ENCODE data around the gene TSEN54.
"Not testable (repeated sequence)": the region's sequence is repeated elsewhere in the genome, so short reads cannot be mapped to it uniquely, and the experiment has no call there.

The TSEN54 gene

DNA sequence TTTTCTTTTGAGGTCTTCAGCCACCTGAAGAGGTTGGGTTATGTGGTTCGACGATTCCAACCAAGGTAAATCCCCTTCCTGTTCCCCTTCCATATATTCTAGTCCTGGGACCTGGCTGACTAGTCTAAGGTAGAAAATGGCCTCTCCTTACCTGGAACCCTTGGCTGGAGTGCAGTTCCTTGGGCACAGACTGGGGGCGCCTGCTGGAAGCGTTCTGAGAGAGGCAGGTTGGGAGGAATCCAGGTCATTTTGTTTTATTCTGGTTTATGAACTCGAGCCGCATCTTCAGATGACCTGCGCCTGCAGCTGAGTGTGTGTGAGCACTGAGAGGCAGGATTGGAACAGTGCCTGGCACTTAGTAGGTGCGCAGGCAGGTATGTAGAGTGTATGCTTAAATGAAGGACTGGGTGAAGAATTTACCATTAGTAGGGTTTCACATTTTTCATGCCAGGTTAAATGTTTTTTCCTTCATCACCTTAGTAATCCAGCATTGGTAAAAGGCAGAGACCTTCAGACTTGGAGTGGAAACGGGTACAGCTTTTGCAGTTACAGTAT lies 2.7 kb downstream of the TSEN54 start:
- DNase-seq (ENCODE audit: low read depth) = no peak

DNA sequence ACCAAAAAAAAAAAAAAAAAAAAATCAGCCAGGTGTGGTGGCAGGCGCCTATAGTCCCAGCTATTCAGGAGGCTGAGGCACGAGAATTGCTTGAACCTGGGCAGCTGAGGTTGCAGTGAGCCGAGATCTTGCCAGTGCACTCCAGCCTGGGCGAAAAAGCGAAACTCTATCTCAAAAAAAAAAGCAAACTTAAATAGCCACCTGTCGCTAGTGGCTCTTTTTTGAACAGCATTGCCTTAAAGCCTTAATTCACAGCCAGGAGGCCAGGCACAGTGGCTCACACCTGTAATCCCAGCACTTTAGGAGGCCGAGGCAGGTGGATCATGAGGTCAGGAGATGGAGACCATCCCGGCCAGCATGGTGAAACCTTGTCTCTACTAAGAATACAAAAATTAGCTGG lies 4.1 kb downstream of the TSEN54 start:
- DNase-seq (ENCODE audit: low read depth) = not testable (repeated sequence)

DNA sequence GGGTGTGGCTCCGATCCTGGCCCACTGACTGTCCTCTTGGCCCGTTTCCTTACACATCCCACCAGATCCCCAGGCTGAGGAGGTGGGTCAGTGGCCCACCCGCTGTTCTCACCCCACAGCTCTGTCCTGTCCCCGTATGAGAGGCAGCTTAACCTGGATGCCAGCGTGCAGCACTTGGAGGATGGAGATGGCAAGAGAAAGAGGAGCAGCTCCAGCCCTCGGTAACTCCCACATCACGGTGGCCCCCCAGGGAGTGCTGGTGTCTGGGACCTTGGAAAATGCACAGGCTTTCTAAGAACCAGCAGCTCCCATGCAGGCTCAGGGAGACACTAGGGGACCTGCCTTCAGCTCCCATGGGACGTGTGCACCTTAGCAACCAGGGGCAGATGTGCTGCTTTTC lies 5.0 kb downstream of the TSEN54 start:
- no peak for DNase-seq (ENCODE audit: low read depth)

DNA sequence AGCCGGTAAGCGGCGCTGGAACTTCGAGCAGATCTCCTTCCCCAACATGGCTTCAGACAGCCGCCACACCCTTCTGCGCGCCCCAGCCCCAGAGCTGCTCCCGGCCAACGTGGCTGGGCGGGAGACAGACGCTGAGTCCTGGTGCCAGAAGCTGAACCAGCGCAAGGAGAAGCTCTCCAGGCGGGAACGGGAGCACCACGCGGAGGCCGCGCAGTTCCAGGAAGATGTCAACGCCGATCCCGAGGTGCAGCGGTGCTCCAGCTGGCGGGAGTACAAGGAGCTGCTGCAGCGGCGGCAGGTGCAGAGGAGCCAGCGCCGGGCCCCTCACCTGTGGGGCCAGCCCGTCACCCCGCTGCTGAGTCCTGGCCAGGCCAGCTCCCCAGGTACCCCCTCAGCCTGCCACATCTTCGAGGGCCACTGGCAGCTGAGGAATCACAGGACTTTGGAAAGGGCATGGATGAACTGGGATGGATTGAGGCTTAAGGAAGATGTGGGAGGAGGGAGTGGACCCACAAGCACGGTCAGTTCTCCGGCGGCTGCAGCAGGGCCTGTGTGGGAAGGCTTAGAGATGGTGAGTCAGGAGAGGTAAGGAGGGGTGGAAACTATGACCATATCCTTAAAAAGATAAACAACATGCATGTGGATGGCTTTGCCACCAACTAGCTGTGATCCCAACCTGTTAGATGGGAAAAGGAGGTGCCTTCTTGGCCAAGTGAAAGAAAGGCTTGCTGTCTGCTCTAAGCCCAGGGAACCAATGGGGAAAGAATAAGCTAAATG lies 5.8 kb downstream of the TSEN54 start:
- DNase-seq (ENCODE audit: low read depth) = no peak

DNA sequence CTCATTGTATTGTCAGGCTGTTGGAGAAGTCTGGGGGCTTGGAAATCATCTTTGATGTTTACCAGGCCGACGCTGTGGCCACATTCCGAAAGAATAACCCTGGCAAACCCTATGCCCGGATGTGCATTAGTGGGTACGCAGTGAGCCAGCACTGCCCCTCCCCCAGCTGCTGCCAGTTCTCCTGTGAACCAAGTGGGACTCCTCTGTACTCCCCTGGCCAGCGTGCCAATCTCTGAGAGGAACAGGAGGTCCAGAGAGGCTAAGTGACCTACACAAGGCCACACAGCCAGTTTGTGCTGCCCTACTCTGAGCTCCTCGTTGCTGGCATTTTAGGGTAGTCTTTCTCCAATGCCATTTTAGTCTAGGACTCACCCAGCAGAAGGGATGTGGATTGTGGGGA lies 7.3 kb downstream of the TSEN54 start:
- DNase-seq (ENCODE audit: low read depth) = no peak

DNA sequence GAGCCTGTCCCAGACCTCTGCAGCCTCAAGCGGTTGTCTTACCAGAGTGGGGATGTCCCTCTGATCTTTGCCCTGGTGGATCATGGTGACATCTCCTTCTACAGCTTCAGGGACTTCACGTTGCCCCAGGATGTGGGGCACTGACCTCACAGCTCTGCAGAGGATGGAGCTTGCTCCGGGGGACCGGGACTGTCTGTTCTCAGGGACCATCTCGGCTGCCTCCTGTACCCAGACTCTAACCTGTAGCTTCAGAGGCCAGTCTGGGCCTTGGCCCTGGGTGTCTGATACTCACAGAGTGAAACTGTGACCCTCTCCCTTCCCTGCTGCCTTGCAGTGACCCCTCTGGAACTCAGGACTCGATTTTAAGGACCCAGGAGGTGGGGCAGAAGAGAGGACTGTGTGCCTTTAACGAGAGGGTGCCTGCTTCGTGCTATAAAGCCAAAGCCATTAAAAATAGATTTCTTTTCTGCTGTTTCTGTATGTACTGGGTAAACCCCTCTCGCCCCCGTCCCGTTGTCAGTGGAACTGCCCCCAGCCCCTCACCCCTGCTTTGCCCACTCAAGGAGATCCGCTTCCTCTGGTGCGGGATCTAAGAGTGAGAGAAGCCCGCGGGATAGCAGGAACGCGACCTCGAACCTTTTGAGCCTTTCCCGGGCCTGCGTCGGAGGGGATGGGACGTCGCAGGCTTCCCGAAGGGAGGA lies 8.1 kb downstream of the TSEN54 start:
- no peak for DNase-seq (ENCODE audit: low read depth)

DNA sequence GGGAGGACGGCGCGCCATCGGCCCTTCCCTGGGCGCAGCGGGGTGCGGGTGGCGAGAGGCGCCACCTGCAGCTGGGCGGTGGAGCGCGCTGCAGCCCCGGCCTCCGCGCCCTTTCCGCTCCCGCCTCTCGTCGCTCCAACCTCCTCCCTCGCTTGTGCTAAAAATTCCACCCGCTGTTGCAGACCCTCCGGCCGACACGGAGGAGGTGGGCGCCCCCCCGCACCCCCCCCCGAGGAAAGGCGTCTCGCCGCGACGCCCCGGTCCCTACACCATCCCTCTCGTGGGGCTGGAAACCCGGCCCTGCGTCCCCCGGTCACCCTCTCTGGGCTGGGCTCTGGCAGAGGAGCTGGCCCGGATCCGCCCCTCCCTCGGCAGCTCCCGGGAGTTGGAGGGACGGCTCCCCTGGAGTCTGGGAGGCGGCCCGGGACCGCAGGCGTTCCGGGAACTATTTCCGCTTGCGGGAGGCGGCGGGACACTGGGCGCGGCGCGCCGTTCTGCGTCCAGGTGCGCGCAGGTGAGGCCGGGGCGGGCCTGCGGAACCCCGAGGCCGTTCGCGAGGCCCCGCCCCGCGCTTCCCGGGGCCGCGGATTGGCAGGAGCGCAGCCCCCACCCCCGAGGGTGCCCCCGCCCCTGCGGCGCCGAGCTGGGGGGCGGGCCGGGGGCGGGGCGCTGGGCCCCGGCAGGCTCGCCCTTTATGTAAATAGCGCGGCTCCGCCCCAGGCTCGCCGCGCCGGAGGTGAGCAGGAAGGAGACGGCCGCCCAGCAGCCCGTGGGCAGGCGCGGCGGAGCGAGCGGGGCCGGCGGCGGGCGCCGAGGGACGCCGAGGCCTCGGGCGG lies 8.9 kb downstream of the TSEN54 start, which contains the start of gene LLGL2:
LLGL2 (plus strand) TSS at position 728 of the 836 bp plus-strand sequence. CDS start 17,730 bp downstream, outside the sequence.
- DNase-seq (ENCODE audit: low read depth) = peak; percentile 72

DNA sequence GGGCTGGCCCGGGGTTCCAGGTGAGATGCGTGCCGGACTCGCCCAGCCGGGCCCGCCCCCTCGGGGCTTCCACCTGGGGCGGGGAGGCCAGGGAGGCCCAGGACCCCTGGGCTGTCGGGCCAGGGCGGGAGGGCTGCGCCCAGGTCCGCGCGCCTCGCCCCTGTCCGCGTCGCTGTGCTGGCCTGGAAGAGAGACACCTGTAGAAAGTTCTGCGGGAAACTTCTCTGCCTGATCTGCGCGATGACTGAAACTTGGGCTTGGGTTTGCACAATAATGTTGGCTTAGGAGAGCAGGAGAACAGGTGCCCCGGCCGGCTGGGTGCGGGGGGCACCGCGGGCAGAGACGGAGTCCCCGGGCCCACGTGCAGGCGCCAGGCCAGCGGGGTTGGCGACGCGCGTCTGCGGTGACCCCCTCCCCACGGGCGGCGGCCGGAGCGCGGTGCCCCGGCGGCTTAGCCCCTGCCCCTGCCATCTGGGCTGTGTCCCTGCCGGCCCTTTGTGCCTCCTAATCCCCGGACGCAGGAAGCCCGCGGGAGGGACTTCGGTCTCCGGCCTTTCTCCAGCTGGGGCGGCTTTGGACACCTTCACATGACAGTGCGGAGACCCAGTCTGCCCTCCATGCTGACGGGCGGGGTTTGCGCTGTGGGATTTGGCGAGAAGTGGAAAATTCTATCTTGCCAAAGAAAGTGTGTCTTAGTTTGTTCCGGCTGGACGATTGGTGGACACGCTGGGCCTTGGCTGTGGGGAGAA lies 9.7 kb downstream of the TSEN54 start:
- no peak for DNase-seq (ENCODE audit: low read depth)

DNA sequence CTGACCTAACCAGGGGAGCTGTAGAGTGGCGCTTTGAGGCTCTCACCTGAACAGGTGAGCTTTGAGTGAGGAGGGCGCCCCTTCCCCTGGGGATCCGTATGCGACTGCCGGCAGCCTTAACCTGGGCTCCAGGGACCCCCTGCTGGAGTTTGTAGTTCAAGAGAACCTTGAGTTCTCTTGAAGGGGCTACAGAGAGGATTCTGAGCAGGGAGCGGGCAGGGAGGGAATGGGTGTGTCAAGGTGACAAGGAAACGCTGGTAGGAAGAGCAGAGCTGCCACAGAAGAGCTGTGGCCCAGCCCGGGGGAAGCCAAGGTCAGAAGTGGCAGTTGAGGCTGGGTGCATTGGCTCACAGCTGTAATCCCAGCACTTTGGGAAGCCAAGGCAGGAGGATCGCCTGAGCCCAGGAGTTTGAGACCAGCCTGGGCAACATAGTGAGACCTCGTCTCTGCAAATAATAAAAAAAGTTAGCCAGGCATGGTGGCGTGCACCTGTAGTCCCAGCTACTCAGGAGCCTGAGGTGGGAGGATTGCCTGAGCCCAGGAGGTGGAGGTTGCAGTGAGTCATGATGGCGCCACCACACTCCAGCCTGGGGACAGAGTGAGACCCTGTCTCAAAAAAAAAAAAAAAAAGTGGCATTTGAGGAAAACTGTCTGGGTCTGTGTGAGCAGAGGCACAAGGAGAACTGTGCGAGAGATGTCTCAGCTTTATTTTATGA lies 10.4 kb downstream of the TSEN54 start:
- no peak for DNase-seq (ENCODE audit: low read depth)

DNA sequence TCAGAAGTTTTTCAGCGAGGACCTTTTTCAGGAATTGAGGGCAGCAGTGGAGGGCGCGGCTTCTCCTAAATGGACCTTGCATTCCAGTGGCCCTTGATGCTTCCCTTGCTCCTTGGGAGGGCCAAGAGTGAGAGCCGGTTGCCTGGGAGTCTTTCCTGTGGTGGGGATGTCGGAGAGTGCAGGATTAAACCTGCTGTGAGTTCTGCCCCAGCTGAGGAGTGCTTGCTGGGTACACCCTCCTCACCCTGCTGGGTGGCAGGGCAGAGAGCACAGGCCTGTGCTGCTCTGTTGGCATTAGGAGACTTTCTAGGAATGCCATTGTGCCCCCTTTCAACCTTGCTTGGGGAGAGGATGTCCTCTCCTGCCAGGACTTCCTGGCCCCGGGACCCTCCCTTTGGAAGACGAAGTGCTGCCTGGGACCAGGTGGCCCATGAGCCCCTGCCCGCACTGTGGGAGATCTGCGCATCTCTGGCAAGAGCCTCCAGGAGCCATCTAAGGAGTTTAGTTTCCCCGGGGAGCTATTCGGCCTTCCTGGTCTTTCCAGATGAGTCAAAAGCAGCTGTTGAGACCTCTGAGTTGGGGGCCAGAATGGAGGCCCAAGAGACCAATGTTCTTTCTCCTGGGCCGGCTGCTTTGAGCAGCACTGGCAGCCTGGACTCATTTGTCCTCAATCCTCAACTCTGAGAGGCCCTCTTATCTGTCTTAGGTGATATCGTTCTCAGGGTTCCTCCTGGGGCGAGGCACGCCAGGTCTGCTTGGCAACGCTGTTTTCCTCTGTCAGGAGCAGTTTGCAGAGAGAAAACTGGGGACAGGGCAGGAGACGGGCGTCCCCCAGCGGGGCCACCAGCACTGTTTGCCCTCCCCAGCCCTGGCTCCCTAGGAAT lies 14.8 kb downstream of the TSEN54 start:
- no peak for DNase-seq (ENCODE audit: low read depth)

DNA sequence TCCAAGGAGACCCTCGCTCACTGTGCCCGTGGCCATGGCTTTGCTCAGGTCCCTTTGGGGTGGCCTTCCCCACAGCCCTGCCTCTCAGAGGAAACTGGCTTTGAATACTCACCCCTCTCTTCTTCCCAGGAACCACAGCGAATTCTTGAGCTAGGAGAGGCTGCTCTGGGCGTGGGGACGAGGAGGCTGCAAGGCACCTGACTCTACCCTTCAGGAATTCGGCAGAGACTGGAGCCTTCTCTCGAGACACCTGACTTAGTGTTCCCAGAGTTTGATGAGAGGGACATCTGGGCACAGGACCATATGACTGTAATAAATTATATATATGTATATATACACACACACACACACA lies 15.4 kb downstream of the TSEN54 start:
- DNase-seq (ENCODE audit: low read depth) = peak; percentile 17

DNA sequence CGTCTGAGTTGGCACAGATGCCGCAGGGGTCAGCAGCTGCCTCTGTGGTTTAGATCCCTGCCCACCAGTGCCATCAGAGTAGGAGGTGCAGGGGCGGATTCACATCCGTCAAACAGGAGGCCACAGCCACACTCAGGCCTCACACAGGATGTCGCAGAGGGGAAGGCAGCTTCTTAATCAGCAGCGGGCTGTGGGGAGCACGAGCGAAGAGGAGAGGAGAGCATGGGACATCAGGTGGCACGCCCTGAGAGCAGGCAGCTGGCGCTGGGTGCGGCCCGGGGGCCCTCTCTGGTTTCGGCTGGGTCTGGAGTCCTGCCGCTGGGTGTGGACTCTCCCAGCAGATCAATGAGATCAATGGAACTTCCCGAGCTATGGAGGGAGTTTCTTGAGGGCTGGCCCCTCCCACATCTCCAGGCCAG lies 18.8 kb downstream of the TSEN54 start:
- DNase-seq (ENCODE audit: low read depth) = no peak

DNA sequence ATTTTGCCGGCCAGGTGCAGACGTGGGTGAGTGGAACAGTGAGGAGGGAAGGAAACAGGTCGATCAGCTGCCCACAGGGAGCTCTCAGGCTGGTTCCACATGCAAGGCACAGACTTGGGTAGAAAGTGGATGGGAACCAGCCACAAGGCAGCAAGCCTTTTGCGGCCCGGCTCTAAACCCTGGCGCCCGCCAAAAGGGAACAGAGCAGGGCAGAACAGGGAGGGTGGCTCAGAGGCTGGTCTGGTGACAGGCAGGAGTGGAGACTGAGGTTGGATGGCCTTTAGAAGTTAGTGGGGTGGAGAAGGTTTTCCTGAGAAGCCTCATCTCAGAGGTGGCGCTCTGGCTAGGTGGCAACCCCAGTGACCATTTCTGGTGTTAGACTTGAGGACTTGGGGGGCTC lies 19.5 kb downstream of the TSEN54 start:
- DNase-seq (ENCODE audit: low read depth) = no peak

DNA sequence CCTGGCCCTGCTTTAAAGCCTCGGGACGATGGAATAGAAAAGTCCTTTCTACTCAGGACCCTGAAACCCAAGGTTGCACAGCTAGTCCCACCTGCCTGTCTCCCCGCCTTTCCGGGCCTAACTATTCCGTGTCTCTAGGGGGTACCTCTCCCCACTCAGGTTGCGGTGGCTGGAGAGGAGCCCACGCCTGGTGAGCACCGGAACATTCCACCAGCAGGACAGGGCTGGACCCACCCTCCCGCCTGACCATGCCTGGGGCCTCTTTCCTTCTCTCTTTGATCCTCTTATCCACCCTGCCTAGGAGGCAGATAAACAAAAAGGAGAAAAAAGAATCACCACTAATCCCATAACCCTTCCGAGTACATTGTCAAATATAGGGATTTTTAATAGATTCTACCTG lies 20.0 kb downstream of the TSEN54 start:
- no peak for DNase-seq (ENCODE audit: low read depth)

DNA sequence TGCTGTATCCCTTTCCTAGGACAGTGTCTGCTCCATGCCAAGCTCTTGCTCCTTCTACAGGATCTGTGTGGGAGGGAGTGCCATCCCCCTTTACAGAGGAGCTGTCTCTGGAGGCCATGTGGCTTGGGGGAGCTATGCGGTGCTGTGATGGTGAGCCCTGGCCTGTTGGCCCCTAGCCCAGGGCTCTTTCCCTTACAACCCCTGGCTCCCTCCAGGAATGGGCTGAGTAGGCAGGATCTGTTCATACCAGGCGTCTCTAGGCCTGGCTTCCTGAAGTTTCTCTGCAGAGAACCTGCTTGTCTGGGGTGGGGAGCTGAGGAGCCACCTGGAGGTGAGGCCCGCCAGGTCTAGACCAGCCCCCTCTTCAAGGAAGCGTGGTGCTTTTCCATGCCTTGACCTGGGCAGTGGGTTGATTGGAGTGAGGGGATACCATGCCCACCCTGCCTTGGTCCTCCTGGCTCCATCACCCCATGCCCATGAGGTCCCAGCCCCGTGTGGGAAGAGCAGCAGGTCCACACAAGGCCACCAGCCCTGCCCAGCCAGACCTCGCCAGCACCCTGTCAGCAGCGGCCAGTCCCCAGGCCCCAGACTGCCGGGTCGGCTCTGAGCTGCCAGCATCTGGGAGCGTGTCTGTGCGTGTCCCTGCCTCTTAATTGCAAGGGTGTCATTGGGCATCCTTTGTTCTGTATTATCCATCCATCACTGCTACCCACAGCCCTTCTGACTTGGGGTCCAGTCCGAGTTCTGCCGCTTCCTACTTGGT lies 23.8 kb downstream of the TSEN54 start:
- peak; percentile 12 for DNase-seq (ENCODE audit: low read depth)

DNA sequence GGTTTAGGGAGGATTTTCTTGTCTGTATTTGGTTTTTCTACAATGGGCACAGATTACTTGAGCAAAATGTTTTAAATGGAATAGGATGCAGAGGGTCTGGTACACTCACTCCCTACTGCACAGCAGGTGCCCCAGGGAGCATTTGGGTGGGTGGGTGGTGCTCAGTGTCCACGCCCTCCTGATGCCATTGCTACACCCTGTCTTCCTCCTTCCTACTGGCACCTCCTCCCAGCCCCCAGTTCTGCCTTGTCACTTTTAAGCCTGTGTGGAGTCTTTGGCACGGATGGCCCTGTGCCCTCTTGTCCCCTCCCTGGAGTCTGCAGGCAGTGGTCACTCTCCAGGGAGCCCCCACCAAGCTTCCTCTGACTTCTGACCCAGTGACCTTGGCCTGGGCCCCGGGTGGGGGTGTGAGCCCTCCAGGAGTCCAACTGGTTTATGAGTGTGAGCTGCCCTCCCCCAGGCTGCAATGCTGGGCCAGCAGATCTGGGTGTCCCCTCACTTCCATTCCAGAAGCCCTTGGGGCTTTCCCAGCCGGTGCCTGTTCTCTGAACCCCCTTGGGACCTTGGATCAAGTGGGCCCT lies 24.7 kb downstream of the TSEN54 start:
- DNase-seq (ENCODE audit: low read depth) = no peak

DNA sequence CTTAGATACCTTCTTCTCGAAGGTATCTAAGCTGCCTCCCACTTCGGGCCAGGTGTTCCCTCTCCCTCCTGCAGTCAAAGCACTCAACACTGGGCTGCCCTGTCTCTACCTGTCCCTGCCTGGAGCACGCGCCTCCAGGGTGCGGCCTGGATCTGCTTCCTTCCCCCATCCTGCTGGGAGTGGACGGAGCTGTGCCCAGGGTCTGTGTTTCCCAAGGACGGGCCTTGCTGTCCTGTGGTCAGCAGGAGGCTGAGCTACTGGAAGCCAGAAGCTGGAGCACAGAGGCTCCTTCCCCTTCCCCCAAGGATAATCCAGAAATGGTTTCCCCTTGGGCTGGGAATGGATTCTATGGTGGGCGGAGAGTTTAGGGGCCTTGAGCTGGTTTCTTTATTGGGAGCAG lies 25.9 kb downstream of the TSEN54 start:
- DNase-seq (ENCODE audit: low read depth) = no peak

DNA sequence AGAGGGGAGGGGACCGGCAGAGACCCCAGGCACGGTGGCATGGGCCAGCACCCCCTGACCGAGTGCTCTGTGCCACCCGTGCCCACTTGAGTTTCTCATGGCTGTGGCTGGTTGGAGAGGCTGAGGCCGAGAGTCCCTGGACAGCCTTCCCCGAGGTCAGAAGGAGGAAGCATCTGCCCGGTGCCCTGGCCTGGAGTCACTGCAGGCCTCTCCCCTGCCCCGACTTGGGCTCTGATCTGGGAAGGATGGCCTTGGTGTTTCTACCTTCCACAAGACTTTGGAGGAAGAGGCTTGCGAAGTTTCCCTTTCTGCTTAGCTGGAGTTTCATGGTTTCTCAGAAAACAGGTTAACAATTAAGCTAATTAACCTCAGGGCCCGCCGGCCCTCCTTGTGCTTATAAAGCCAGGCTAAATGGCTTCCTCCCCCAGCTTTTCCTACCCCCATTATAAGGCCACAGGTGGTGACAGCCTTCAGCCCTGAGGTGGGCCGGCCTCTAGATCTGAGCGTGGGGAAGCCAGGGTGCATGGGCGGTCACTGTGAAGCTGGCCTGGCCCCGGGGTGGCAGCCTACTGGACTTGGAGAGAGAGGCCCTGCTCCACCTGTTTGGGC lies 26.5 kb downstream of the TSEN54 start:
- DNase-seq (ENCODE audit: low read depth) = no peak
